HUES48 (cell line): ENCODE results near the gene NTN1.

Source experiments
- H3K27ac ChIP-seq: one replicate; pipeline ENCODE4 v1.7.0; 2013; ENCODE audit warnings: low read depth, low read length, inconsistent platforms
- H3K27me3 ChIP-seq: 2 replicates; pipeline ENCODE4 v1.6.1; 2013; ENCODE audit warnings: mild to moderate bottlenecking, low read length; ENCODE audit not compliant: control insufficient read depth, insufficient read depth
- H3K36me3 ChIP-seq: 2 replicates; pipeline ENCODE4 v1.6.1; 2013; ENCODE audit warnings: low read length; ENCODE audit not compliant: control insufficient read depth, insufficient read depth
- H3K4me1 ChIP-seq: 2 replicates; pipeline ENCODE4 v1.6.1; 2013; ENCODE audit warnings: mild to moderate bottlenecking, low read length; ENCODE audit not compliant: control insufficient read depth, insufficient read depth
- H3K4me3 ChIP-seq: 2 replicates; pipeline ENCODE4 v1.5.1; 2013; ENCODE audit warnings: mild to moderate bottlenecking, low read depth, low read length
- H3K9ac ChIP-seq: 2 replicates; pipeline ENCODE4 v1.6.1; 2013; ENCODE audit warnings: mild to moderate bottlenecking, low read depth, low read length, moderate library complexity
- H3K9me3 ChIP-seq: 2 replicates; pipeline ENCODE4 v1.6.1; 2013; ENCODE audit warnings: low read length; ENCODE audit not compliant: control insufficient read depth, insufficient read depth

Gene NTN1

DNA sequence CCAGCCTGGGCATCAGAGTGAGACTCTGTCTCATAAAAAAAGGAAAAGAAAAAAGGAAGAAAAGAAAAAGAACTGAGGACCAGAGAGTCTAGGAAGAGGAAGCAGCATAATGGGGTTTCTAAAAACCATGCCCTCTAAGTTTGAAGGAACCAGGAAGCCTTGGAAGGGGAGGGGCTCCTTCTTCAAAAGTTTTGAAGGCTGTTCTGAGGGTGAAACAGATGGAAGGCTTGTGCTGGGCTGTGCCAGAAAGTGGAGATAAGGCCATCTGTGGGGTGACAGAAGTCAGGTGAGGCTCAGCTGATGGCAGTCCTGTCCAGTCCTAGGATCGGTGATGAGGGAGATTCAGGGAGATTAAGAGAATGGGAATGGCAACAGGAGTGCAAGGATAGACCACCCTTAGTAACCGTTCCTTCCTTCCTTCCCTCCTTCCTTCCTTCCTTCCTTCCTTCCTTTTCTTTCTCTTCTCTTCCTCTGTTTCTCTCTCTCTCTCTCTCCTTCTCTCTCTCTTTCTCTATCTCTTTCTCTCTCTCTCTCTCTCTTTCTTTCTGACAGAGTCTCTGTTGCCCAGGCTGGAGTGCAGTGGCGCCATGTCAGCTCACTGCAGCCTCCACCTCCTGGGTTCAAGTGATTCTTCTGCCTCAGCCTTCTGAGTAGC lies 182.6 kb downstream of the NTN1 start:
- Histone ChIP-seq H3K36me3 (no peaks in the 10 kb centered on the region), H3K4me1 (no peaks in the 10 kb centered on the region; the same call in 1 of the 2 replicates), H3K9me3 (no peaks in the 10 kb centered on the region), H3K9ac (no peak overlapping the region), H3K4me3 (no peak overlapping the region), H3K27ac (no peak overlapping the region), H3K27me3 (no peaks in the 10 kb centered on the region)

DNA sequence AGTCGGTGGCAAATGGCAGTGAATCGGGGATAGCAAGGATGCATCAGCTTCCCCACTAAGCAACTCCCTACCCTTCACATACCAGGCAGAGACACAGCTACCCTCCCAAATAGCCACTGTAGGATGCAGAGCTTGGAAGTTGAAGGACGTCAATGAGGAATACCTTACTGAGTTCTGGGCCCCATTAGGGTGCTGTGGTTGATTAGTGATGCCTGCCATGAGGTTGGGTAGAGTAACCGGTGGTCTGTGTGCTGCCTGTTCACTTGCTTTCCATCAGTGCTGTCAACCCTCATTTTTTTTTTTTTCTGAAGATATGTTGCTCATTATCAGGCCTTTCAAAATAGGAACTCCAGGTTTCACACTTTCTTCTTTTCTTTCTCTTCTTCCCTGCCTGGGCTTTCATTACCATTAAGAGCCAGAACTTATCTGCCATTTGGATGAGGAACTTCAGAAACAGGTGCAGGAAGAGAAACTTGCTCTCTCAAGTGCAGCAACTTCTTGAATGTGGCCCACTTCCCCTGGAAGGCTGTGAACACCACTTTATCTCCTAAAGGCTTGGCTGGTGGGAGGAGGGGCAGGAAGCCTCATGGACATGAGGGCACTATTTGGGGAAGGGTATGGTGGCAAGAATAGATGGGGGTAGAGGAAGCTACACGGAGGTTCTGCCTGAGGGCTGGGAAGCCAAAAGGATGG lies 183.5 kb downstream of the NTN1 start:
- no peaks in the 10 kb centered on the region for H3K27me3 ChIP-seq
- H3K4me3 ChIP-seq = no peak overlapping the region
- H3K27ac ChIP-seq = no peak overlapping the region
- H3K36me3 ChIP-seq = no peaks in the 10 kb centered on the region
- H3K9me3 ChIP-seq = no peaks in the 10 kb centered on the region
- no peak overlapping the region for H3K9ac ChIP-seq
- H3K4me1 ChIP-seq = no peaks in the 10 kb centered on the region; the same call in 1 of the 2 replicates

DNA sequence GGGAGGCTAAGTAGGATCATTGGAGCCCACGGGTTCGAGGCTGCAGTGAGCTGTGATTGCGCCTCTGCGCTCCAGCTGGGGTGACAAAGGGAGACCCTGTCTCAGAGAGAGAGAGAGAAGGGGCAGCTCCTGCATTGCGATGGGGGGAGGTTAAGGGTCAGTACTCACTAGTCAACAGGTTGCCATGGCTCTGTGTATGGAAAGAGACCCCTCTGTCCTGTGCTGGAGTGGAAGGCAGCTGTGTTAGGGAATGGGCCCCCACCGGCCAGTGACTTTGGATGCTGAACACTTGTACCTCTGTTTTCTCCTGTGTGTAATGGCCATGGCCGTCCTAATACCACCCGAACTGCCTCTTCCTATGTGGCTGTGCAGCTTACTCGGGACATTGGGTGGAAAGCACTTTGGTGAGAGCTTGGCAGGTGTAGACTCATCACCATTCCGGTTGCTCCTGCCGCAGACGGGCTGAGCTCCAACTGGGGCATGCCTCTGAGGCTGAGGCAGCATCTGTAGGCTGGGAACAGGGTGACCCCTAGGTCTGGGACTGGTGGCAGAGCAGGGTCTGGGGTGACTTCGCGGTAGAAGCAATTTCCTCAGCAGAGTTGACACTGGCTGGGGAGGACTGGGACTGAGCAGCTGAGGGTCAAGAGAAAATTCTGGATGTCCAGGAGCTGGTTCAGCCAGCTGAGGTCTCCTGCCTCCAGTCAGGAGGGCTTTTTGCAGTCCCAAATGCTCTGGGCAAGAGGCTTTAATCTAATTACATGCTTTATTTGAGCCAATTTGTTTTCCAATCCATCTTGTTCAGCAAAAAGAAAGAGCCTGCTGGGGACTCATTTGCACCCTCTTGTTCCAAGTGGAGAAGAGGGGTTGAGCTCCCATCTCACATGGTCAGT lies 184.5 kb downstream of the NTN1 start:
- H3K9ac ChIP-seq = no peak overlapping the region
- no peak overlapping the region for H3K27ac ChIP-seq
- H3K36me3 ChIP-seq = no peaks in the 10 kb centered on the region
- no peaks in the 10 kb centered on the region for H3K9me3 ChIP-seq
- H3K27me3 ChIP-seq = no peaks in the 10 kb centered on the region
- H3K4me3 ChIP-seq = no peak overlapping the region
- no peaks in the 10 kb centered on the region for H3K4me1 ChIP-seq

GRCh38 chr17:9206410-9206703 lies 185.0 kb downstream of the NTN1 start:
- Histone ChIP-seq H3K4me3 (no peak overlapping the region), H3K36me3 (no peaks in the 10 kb centered on the region), H3K27ac (no peak overlapping the region), H3K9ac (no peak overlapping the region), H3K9me3 (no peaks in the 10 kb centered on the region), H3K27me3 (no peaks in the 10 kb centered on the region), H3K4me1 (no peaks in the 10 kb centered on the region)

GRCh38 chr17:9206741-9207332 lies 185.5 kb downstream of the NTN1 start:
- Histone ChIP-seq H3K36me3 (no peaks in the 10 kb centered on the region), H3K4me1 (no peaks in the 10 kb centered on the region), H3K4me3 (no peak overlapping the region), H3K27me3 (no peaks in the 10 kb centered on the region), H3K9me3 (no peaks in the 10 kb centered on the region), H3K9ac (no peak overlapping the region), H3K27ac (no peak overlapping the region)

DNA sequence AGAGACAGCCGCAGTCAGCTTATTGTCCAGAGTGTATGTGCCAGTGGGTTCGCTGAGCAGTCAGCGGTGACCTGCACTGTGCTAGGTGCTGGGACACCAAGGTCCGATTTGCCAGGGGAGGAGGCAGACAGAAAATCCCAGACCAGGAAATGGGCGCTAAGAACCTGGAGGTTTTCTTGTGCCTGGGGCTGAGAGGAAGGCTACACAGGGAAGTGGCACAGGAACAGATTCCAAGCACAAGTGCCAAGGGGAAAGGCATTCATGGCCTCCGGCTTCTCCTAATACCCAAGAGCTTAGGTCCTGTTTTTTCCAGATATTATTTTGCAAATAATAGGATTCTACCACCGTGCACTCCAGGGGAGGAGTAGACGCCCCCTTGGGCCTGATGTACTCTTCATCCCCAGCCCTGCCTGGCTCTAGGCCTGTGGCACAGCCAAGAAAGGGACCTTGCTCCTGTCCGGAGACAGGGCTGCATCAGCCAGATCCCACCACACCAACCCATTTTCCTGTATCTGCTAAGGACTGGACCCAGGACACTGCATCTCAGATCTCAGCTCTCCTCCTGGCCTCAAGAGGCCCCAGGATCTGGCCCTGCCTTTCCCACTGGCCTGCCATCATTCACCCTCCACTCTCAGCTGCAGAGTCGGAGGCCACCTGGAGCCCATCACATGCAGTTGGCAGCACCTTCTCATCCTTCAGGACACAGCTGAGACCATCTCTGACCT lies 187.2 kb downstream of the NTN1 start:
- no peak overlapping the region for H3K4me3 ChIP-seq
- no peaks in the 10 kb centered on the region for H3K36me3 ChIP-seq
- H3K27ac ChIP-seq = no peak overlapping the region
- no peaks in the 10 kb centered on the region for H3K4me1 ChIP-seq
- no peaks in the 10 kb centered on the region for H3K27me3 ChIP-seq
- no peak overlapping the region for H3K9ac ChIP-seq
- no peaks in the 10 kb centered on the region for H3K9me3 ChIP-seq

DNA sequence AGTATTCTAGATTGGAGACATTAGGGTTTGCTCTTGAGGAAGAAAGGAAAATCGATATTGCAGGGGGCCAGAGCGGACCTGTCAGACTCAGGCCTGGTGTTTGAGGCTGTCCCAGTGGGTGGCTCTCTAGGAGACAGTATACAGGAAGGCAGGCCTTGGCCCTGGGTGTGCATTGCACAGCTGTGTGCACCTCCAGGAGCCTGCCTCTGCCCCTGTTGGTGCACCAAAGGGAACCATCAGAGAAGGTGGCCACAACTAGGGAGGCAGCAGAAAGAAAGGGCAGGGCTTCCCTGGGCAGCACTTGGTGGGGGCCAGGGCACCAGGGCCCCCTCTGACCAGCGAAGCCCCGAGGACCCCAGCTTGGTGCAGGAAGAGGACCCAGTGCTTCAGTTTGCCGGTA lies 188.0 kb downstream of the NTN1 start:
- H3K27me3 ChIP-seq = no peaks in the 10 kb centered on the region
- H3K9me3 ChIP-seq = no peaks in the 10 kb centered on the region
- H3K27ac ChIP-seq = no peak overlapping the region
- no peaks in the 10 kb centered on the region for H3K36me3 ChIP-seq
- H3K9ac ChIP-seq = no peak overlapping the region
- H3K4me3 ChIP-seq = no peak overlapping the region
- no peaks in the 10 kb centered on the region for H3K4me1 ChIP-seq

DNA sequence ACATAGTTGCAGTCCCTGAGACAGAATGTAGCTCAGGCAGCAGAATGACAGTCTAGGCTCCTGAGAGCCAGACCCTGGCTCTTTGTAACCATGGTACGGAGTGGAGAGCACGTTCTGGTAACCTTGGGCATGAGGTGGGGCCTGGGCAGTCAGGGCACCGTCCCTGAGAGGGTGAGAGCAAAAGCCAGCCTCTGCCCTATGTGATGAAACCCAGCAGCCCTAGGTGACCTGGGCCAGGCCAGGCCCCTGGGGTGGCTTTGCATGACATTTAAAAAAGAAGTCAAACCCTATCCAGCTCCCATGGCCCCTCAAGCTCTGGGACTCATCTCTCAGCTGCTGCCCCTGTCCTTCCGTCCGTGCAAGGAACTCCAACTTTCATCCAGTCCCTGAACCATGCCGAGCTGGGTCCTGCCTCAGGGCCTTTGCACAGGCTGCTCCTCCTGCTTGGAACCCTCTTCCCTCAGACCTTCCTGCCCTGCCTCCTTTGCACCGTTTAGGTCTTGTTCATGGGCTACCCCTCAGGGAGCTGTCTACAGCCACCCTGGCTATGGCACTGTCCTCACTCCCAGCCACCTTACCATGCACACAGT lies 188.6 kb downstream of the NTN1 start:
- Histone ChIP-seq H3K9ac (no peak overlapping the region), H3K4me1 (no peaks in the 10 kb centered on the region)

GRCh38 chr17:9211133-9211765 lies 189.9 kb downstream of the NTN1 start:
- Histone ChIP-seq H3K27me3 (no peaks in the 10 kb centered on the region), H3K4me1 (no peaks in the 10 kb centered on the region), H3K27ac (no peak overlapping the region), H3K9ac (no peak overlapping the region), H3K9me3 (peaks cover 8% of the 10 kb centered on the region; the same call in 1 of the 2 replicates), H3K4me3 (no peak overlapping the region), H3K36me3 (no peaks in the 10 kb centered on the region)

More for the DNA sequence above, 188.6 kb downstream of the NTN1 start:
- Histone ChIP-seq H3K36me3 (no peaks in the 10 kb centered on the region), H3K27me3 (no peaks in the 10 kb centered on the region), H3K4me3 (no peak overlapping the region), H3K27ac (no peak overlapping the region), H3K9me3 (no peaks in the 10 kb centered on the region)
